Subcutaneous adipose tissue (tissue), 4 donors: Measurements from ENCODE around the gene SLC1A1. TPM values are rescaled to one million over a fixed set of nuclear protein-coding genes. Genes with fewer than 3 reads are reported as not detected.

Experiments
- CTCF ChIP-seq: fragments of 450-650 bp; IDR thresholded peaks from one replicate; pipeline ENCODE4 v1.5.1; 2016; ENCODE audit warnings: low read depth, mild to moderate bottlenecking, control low read depth, antibody characterized with exemption, moderate library complexity
- total RNA-seq, 4 donors: library from RNA; depleted of rRNA; stranded (reverse); fragments of >200 nt; gene quantifications; one replicate each; pipeline ENCODE4 v1.1.0, GENCODE V29; 2016

Gene SLC1A1
- total RNA-seq, 4 donors from 2014 or later, result 4.4 to 7.5 (median 5.8) TPM

- TF ChIP-seq CTCF, result no peak
Measured at GRCh38 chr9:4475301-4475700, 15.0 kb upstream of the SLC1A1 start.

GRCh38 chr9:4486176-4486575, 4.1 kb upstream of the SLC1A1 start:
- TF ChIP-seq CTCF, result no peak

GRCh38 chr9:4489562-4489918, 728 bp upstream of the SLC1A1 start:
- no peak for TF ChIP-seq CTCF

- TF ChIP-seq CTCF, result no peak
Measured at GRCh38 chr9:4490705-4491625, 697 bp downstream of the SLC1A1 start.

GRCh38 chr9:4491626-4491975, 1.3 kb downstream of the SLC1A1 start:
- TF ChIP-seq CTCF, result no peak

GRCh38 chr9:4494332-4494731, 4.1 kb downstream of the SLC1A1 start:
- no peak for TF ChIP-seq CTCF

- no peak for TF ChIP-seq CTCF
Measured at GRCh38 chr9:4494806-4495205, 4.5 kb downstream of the SLC1A1 start.
